Measurements from ENCODE around the gene ANGPT4.

DNA sequence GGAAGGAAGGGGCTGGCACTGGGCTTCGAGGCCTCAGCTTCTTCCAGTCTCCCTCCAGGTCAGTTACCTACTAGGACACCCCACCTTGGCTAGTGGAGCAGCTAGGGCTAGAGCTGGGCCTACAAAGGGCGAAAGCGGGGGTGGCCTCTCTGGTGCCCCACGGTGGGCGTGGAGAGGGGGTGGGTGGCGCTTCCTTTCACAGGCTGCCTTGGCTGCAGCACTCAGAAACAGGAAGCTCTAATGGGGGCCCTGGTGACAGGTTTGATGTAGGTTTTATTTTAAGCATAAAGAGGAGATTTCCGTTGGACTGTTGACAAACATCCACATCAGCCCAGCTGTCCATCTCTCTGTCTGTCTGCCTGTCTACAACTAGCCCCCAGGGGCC lies 69.2 kb downstream of the ANGPT4 start:
- TF ChIP-seq, protein P1, sequence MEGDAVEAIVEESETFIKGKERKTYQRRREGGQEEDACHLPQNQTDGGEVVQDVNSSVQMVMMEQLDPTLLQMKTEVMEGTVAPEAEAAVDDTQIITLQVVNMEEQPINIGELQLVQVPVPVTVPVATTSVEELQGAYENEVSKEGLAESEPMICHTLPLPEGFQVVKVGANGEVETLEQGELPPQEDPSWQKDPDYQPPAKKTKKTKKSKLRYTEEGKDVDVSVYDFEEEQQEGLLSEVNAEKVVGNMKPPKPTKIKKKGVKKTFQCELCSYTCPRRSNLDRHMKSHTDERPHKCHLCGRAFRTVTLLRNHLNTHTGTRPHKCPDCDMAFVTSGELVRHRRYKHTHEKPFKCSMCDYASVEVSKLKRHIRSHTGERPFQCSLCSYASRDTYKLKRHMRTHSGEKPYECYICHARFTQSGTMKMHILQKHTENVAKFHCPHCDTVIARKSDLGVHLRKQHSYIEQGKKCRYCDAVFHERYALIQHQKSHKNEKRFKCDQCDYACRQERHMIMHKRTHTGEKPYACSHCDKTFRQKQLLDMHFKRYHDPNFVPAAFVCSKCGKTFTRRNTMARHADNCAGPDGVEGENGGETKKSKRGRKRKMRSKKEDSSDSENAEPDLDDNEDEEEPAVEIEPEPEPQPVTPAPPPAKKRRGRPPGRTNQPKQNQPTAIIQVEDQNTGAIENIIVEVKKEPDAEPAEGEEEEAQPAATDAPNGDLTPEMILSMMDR (IDR thresholded peaks at IDR 0.05) = no peak
- no peak for TF ChIP-seq POLR2A (IDR thresholded peaks at IDR 0.05)

Measured in tibial nerve (tissue), 3 donors.